Left lobe of liver (tissue), 2 donors: Measurements from ENCODE around the gene C14orf180. TPM values are rescaled to one million over a fixed set of nuclear protein-coding genes. Genes with fewer than 3 reads are reported as not detected.
"Not testable (repeated sequence)": the region's sequence is repeated elsewhere in the genome, so short reads cannot be mapped to it uniquely, and the experiment has no call there.

Experiments used
- ATAC-seq: fragments of 200-7000 bp; cut with Tn5 transposase; one replicate; pipeline ENCODE4 v1.9.1; 2020; ENCODE audit warnings: mild to moderate bottlenecking, moderate library complexity
- DNase-seq: peaks from one replicate; pipeline ENCODE4 v3.0.0-alpha.2; 2020; ENCODE audit warnings: low spot score
- total RNA-seq: library from RNA; stranded (reverse); gene quantifications from one replicate; pipeline ENCODE4 v1.2.1, GENCODE V29; 2021
- donor health status: DM: no; HTN: no; CAD: no; lungs with moderate emphysema.
- donor health status: DM: no; HTN: yes; CAD: no.

Gene C14orf180
- total RNA-seq, 1 donor from 2014 or later = 2.4 TPM

DNA sequence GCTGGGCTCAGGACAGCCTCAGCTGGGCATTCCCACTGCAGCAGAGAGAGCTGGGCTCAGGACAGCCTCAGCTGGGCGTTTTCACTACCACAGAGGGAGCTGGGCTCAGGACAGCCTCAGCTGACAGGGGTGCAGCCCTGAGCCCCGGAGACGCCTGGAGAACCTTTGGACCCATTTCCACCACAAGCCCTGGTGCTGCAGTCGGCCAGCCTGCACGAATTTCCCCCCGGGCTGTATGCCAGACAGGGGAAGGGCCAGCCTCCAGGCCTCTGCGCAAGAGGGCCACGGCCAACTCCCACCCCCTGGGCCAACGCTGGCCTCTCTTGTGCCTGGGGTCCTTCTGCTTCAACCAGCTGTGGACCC is 2.6 kb upstream of the C14orf180 start:
- peak; percentile 55 for DNase-seq
- peak; percentile 9 for ATAC-seq

DNA sequence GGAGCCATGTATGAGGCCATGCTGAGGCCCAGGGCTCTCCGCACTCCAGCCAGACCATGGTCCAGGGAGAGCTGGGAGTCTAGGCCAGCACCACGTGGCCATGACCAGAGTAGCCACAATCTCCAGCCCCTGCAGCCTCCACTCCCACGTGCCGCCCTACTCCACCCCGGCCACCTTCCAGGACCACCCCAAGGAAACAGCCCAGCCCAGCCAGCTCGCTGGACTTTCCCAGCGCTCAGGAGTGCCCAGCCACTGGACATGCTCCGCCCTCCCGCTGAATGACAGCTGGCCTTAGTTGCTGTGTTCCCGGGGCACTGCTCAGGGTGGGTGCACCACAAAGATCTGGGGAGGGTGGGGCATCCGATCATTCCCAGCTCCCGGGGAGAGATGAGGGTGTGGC is 2.1 kb upstream of the C14orf180 start:
- no peak for ATAC-seq
- no peak for DNase-seq

DNA sequence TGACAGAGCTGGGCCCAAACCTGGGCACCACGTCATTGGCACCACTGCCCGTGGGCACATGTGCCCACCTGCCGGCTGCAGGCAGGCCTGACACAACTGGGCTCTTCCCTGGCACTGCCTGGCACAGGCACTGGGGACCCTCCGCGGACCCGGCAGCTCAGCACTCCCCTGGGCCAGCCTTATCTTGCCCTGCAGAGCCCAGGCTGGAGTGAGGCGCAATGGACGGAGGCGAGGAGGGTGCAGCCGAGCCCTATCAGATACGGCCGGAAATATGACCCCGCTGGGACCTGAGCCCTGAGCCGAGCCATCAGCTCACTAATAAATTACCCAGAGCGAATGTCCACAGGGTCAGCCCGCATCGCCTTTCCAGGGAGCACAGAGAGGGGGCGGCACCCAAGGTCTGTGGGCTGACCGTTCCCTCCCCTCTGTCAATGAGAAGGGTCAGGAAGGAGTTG is 1.7 kb upstream of the C14orf180 start:
- DNase-seq (no peak), ATAC-seq (no peak)

- no peak for ATAC-seq
- no peak for DNase-seq
These were observed 1.2 kb upstream of the C14orf180 start for GRCh38 chr14:104578321-104578720.

- not testable (repeated sequence) for DNase-seq, ATAC-seq
These were observed 375 bp downstream of the C14orf180 start for GRCh38 chr14:104579939-104580338.

GRCh38 chr14:104580961-104581360 is 1.4 kb downstream of the C14orf180 start:
- DNase-seq (no peak), ATAC-seq (no peak)

GRCh38 chr14:104581521-104581920 is 2.0 kb downstream of the C14orf180 start:
- no peak for DNase-seq
- ATAC-seq = no peak

GRCh38 chr14:104582005-104582404 is 2.4 kb downstream of the C14orf180 start:
- ATAC-seq = no peak
- DNase-seq = no peak

GRCh38 chr14:104582662-104583061 is 3.1 kb downstream of the C14orf180 start:
- ATAC-seq (peak; percentile 13), DNase-seq (no peak)

- no peak for DNase-seq
- no peak for ATAC-seq
These were observed 4.1 kb downstream of the C14orf180 start for GRCh38 chr14:104583424-104584306.

DNA sequence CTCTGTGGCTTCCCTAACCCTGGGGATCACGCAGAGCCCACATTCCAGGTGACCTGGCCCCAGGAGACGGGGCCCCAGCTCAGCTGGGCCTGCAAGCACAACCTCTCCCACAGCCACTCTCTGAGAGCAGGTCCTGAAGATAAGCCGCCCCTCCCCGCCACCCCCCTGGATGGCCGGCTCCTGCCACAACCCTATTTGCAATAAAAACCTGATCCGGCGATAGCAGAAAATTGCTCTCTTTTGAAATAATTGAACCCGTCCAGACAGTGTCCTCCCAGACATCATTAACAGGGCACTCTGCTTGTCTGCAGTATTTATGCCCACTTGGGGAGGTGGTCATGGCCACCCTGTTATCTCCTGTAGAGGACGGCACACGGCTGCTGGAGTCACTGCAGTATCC is 5.0 kb downstream of the C14orf180 start:
- DNase-seq (no peak), ATAC-seq (no peak)

- no peak for DNase-seq
- ATAC-seq = no peak
These were observed 6.6 kb downstream of the C14orf180 start for GRCh38 chr14:104585966-104586697.

- ATAC-seq (peak; percentile 49), DNase-seq (no peak)
These were observed 7.5 kb downstream of the C14orf180 start for GRCh38 chr14:104586832-104587620.

GRCh38 chr14:104587641-104588040 is 8.1 kb downstream of the C14orf180 start:
- ATAC-seq (no peak), DNase-seq (no peak)

GRCh38 chr14:104588066-104588857 is 8.7 kb downstream of the C14orf180 start:
- DNase-seq (no peak), ATAC-seq (peak; percentile 29)

- DNase-seq (no peak), ATAC-seq (no peak)
These were observed 10.0 kb downstream of the C14orf180 start for GRCh38 chr14:104589338-104590195.

GRCh38 chr14:104590240-104590965 is 10.8 kb downstream of the C14orf180 start:
- ATAC-seq = no peak
- no peak for DNase-seq

GRCh38 chr14:104591031-104591430 is 11.5 kb downstream of the C14orf180 start:
- ATAC-seq = no peak
- no peak for DNase-seq
